Measurements from ENCODE around the gene PITPNC1. TPM values are rescaled to one million over a fixed set of nuclear protein-coding genes. Genes with fewer than 3 reads are reported as not detected.
"Not testable (repeated sequence)": the region's sequence is repeated elsewhere in the genome, so short reads cannot be mapped to it uniquely, and the experiment has no call there.

Gene PITPNC1
- total RNA-seq, 4 donors from 2014 or later: 4.1 to 45.1 (median 8.7) TPM

- intact Hi-C loops (cut with DNase I; ENCODE audit: low total_unique reads): no loop called here
- TF ChIP-seq, protein P1, sequence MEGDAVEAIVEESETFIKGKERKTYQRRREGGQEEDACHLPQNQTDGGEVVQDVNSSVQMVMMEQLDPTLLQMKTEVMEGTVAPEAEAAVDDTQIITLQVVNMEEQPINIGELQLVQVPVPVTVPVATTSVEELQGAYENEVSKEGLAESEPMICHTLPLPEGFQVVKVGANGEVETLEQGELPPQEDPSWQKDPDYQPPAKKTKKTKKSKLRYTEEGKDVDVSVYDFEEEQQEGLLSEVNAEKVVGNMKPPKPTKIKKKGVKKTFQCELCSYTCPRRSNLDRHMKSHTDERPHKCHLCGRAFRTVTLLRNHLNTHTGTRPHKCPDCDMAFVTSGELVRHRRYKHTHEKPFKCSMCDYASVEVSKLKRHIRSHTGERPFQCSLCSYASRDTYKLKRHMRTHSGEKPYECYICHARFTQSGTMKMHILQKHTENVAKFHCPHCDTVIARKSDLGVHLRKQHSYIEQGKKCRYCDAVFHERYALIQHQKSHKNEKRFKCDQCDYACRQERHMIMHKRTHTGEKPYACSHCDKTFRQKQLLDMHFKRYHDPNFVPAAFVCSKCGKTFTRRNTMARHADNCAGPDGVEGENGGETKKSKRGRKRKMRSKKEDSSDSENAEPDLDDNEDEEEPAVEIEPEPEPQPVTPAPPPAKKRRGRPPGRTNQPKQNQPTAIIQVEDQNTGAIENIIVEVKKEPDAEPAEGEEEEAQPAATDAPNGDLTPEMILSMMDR (IDR thresholded peaks at IDR 0.05): no peak
- no peak for TF ChIP-seq POLR2A (IDR thresholded peaks at IDR 0.05)
- H3K27me3 ChIP-seq: no peaks in the 10 kb centered on the region
- no peaks in the 10 kb centered on the region for H3K36me3 ChIP-seq
- H3K4me3 ChIP-seq: no peak overlapping the region
- no peak overlapping the region for H3K27ac ChIP-seq
- DNase-seq: no peak
- H3K9me3 ChIP-seq: no peaks in the 10 kb centered on the region
- H3K4me1 ChIP-seq: no peaks in the 10 kb centered on the region
Measured at GRCh38 chr17:67639979-67640378, 262.9 kb downstream of the PITPNC1 start.

DNA sequence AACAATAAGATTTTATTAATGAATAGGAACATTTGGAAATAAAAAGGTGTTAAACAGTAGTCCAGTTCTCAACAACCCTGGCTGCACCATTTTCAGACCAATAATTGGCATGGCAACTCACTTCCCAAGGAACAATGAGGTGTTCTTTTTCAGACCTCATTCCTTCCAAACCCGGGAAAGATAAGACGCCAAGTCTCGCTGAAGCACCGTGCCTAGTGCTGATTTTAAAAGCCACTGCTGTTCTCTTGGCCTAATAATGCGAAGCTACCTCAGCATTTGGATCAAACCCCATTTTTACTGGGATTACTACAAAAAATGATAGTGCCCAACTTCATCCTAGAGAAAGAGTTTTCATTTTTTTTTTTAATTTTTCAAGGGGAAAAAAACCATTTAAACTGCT is 265.4 kb downstream of the PITPNC1 start:
- Histone ChIP-seq H3K27ac (no peak overlapping the region), H3K4me1 (no peaks in the 10 kb centered on the region), H3K9me3 (no peaks in the 10 kb centered on the region), H3K36me3 (no peaks in the 10 kb centered on the region), H3K27me3 (no peaks in the 10 kb centered on the region), H3K4me3 (no peak overlapping the region)
- TF ChIP-seq, protein P1 (IDR thresholded peaks at IDR 0.05): no peak
- no peak for TF ChIP-seq POLR2A (IDR thresholded peaks at IDR 0.05)
- intact Hi-C loops (cut with DNase I; ENCODE audit: low total_unique reads): no loop called here
- no peak for DNase-seq

GRCh38 chr17:67644061-67644460 is 267.0 kb downstream of the PITPNC1 start:
- intact Hi-C loops (cut with DNase I; ENCODE audit: low total_unique reads): no loop called here
- H3K4me3 ChIP-seq: no peak overlapping the region
- no peaks in the 10 kb centered on the region for H3K4me1 ChIP-seq
- no peak overlapping the region for H3K27ac ChIP-seq
- no peak for TF ChIP-seq POLR2A (IDR thresholded peaks at IDR 0.05)
- TF ChIP-seq, protein P1 (IDR thresholded peaks at IDR 0.05): no peak
- no peaks in the 10 kb centered on the region for H3K36me3 ChIP-seq
- no peaks in the 10 kb centered on the region for H3K27me3 ChIP-seq
- no peak for DNase-seq
- H3K9me3 ChIP-seq: no peaks in the 10 kb centered on the region

GRCh38 chr17:67645195-67645594 is 268.1 kb downstream of the PITPNC1 start:
- H3K4me1 ChIP-seq; H3K9me3 ChIP-seq; H3K36me3 ChIP-seq; H3K27me3 ChIP-seq; H3K27ac ChIP-seq; H3K4me3 ChIP-seq; DNase-seq; intact Hi-C loops (cut with DNase I; ENCODE audit: low total_unique reads): not testable (repeated sequence)

GRCh38 chr17:67646472-67646871 is 269.4 kb downstream of the PITPNC1 start:
- no peak overlapping the region for H3K27ac ChIP-seq
- no peaks in the 10 kb centered on the region for H3K27me3 ChIP-seq
- intact Hi-C loops (cut with DNase I; ENCODE audit: low total_unique reads): no loop called here
- TF ChIP-seq, protein P1 (IDR thresholded peaks at IDR 0.05): no peak
- TF ChIP-seq POLR2A (IDR thresholded peaks at IDR 0.05): no peak
- H3K9me3 ChIP-seq: no peaks in the 10 kb centered on the region
- no peaks in the 10 kb centered on the region for H3K36me3 ChIP-seq
- H3K4me3 ChIP-seq: no peak overlapping the region
- DNase-seq: no peak
- H3K4me1 ChIP-seq: no peaks in the 10 kb centered on the region

DNA sequence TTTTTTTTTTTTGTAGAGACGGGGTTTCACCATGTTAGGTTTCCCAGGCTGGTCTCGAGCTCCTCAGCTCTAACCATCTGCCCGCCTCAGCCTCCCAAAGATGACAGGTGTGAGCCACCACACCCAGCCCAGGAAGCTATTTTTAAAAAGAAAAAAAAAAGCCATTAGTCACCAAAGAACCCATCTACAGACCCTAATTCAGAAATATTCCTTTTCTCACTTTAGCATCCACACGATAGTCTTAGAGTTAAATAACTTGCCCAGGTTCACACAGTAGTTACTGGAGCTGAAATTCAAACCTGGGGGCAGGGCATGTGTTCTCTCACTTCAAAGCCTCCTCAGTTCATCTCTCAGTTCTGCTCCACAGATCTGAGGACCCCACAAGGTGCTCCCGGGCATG is 270.4 kb downstream of the PITPNC1 start:
- no peak for DNase-seq
- intact Hi-C loops (cut with DNase I; ENCODE audit: low total_unique reads): no loop called here
- no peaks in the 10 kb centered on the region for H3K4me1 ChIP-seq
- no peaks in the 10 kb centered on the region for H3K36me3 ChIP-seq
- H3K4me3 ChIP-seq: no peak overlapping the region
- H3K27ac ChIP-seq: no peak overlapping the region
- TF ChIP-seq, protein P1 (IDR thresholded peaks at IDR 0.05): no peak
- no peak for TF ChIP-seq POLR2A (IDR thresholded peaks at IDR 0.05)
- H3K9me3 ChIP-seq: no peaks in the 10 kb centered on the region
- no peaks in the 10 kb centered on the region for H3K27me3 ChIP-seq

Data from uterus (tissue), 4 donors.